Esophagus squamous epithelium (tissue), 5 donors: ENCODE results near the gene ANKRD1. TPM values are rescaled to one million over a fixed set of nuclear protein-coding genes. Genes with fewer than 3 reads are reported as not detected.
"Not testable (repeated sequence)": the region's sequence is repeated elsewhere in the genome, so short reads cannot be mapped to it uniquely, and the experiment has no call there.

Experiments used
- DNase-seq: peaks from one replicate; lab custom pipeline; 2025; lab: John Stamatoyannopoulos, UW
- H3K27ac ChIP-seq, 4 donors: fragments of 200-600 bp; sonication (generic); one replicate each; pipeline ENCODE4 v1.5.1; 2016 to 2019; ENCODE audit warnings: mild to moderate bottlenecking in 1 of 4
- H3K27me3 ChIP-seq, 4 donors: fragments of 200-600 bp; sonication (generic); 1 replicate in 3 of 4; 2 replicates in 1 of 4; pipeline versions ENCODE4 v1.5.1 to v1.6.0; 2017 to 2021; ENCODE audit warnings: antibody characterized with exemption in 1 of 4
- H3K36me3 ChIP-seq, 3 donors: fragments of 200-600 bp; sonication (generic); one replicate each; pipeline ENCODE4 v1.5.1; 2016 to 2019
- H3K4me1 ChIP-seq, 3 donors: fragments of 200-600 bp; sonication (generic); one replicate each; pipeline ENCODE4 v1.5.1; 2017 to 2019
- H3K4me3 ChIP-seq, 4 donors: fragments of 200-600 bp; sonication (generic); 1 replicate in 3 of 4; 2 replicates in 1 of 4; pipeline ENCODE4 v1.5.1; 2016 to 2019; ENCODE audit warnings: mild to moderate bottlenecking in 2 of 4, moderate library complexity in 1 of 4
- H3K9me3 ChIP-seq, 3 donors: fragments of 200-600 bp; sonication (generic); one replicate each; pipeline ENCODE4 v1.5.1; 2016 to 2019
- POLR2A ChIP-seq, 4 donors: fragments of 450-650 bp; IDR thresholded peaks; one replicate each; pipeline ENCODE4 v1.6.1; 2017; ENCODE audit warnings: antibody characterized with exemption in 4 of 4, mild to moderate bottlenecking in 4 of 4, moderate library complexity in 3 of 4
- WGBS, 2 donors: methylation state at CpG; one replicate each; pipeline ENCODE4 v1.1.5; 2018; 5-methylcytosine and 5-hydroxymethylcytosine counted together
- intact Hi-C: fragments of 100-400 bp; cut with DNase I; formaldehyde crosslinking; loops from one replicate; pipeline ENCODE4 v1.15.0; 2022
- total RNA-seq, 4 donors: library from RNA; depleted of rRNA; stranded (reverse); fragments of >200 nt; gene quantifications; one replicate each; pipeline ENCODE4 v1.1.0, GENCODE V29; 2016
- TF ChIP-seq, protein P1 (sequence below), 6 experiments: fragments of 450-650 bp in 4 of 6; fragments of 200-600 bp in 2 of 6; sonication (generic) in 2 of 6; IDR thresholded peaks; one replicate each; pipeline ENCODE4 v1.5.1; 2016 to 2019; ENCODE audit warnings: antibody characterized with exemption in 6 of 6, mild to moderate bottlenecking in 4 of 6, moderate library complexity in 4 of 6
- donor health status: DM: yes; HTN: yes; CAD: no.

The ANKRD1 gene
- total RNA-seq, 4 donors from 2014 or later = not detected

DNA sequence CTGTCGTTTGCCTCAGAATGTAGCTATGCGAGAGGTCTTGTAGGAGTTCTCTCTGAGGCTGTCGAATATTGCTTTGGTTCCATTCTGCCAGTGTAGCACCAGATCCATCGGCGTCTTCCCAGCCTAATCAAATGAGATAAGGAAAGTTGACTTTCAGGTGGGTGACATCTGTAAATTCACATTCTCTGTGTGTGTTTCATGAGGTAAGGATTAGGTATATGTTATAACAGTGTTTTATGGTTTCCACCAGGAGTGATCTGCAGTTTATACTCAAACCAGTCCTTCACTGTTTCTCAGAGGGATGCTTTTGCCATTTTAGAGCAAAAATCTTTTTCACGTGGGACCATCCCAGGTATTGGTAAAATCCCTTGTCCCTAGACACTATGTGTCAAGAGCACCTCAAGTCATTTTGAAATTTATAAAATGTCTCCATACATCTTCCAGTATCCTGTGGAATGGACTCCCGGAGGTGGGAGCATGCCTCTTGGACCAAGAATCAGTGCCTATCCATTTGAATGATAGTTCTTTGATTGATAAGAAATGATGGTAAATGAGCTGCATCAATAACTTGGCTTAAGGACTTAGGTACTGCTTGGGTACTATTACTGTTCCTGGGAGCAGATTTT lies 7.9 kb downstream of the ANKRD1 start:
- Histone ChIP-seq H3K27ac (peak overlapping the region in 2 of 4 donors; percentile 6 to 19), H3K36me3 (peaks cover 0 to 2% (median 0%) of the 10 kb centered on the region in 3 donors), H3K27me3 (no peaks in the 10 kb centered on the region), H3K4me3 (no peak overlapping the region), H3K9me3 (no peaks in the 10 kb centered on the region), H3K4me1 (peaks cover 0 to 16% (median 4%) of the 10 kb centered on the region in 3 donors)
- 80 to 94% methylated on average over 7 of the region's 7 CpGs for WGBS, 2 donors
- no peak for TF ChIP-seq POLR2A (IDR thresholded peaks at IDR 0.05)
- TF ChIP-seq, protein P1, sequence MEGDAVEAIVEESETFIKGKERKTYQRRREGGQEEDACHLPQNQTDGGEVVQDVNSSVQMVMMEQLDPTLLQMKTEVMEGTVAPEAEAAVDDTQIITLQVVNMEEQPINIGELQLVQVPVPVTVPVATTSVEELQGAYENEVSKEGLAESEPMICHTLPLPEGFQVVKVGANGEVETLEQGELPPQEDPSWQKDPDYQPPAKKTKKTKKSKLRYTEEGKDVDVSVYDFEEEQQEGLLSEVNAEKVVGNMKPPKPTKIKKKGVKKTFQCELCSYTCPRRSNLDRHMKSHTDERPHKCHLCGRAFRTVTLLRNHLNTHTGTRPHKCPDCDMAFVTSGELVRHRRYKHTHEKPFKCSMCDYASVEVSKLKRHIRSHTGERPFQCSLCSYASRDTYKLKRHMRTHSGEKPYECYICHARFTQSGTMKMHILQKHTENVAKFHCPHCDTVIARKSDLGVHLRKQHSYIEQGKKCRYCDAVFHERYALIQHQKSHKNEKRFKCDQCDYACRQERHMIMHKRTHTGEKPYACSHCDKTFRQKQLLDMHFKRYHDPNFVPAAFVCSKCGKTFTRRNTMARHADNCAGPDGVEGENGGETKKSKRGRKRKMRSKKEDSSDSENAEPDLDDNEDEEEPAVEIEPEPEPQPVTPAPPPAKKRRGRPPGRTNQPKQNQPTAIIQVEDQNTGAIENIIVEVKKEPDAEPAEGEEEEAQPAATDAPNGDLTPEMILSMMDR (IDR thresholded peaks at IDR 0.05) = no peak
- no peak for DNase-seq
- intact Hi-C loops = no loop called here

DNA sequence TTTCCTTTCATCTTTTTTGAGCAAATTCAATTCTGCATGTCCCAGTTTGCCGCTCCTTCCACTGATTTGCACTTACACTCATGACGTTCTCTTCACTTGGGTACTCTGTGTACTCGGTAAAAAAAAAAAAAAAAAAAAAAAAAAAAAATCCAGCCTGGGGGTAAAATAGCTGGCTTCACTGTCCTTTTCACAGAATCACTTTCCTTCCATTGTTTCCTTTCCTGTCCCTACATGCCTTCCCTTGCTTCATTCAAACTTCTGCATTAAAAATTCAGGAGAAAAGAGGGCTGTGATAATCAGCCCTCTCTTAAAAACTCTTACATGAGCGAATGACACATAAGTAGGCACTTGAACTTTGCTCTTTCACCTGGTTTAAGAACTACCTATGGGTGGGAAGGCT lies 8.7 kb downstream of the ANKRD1 start:
- intact Hi-C loops = no loop called here
- no peaks in the 10 kb centered on the region for H3K27me3 ChIP-seq
- H3K9me3 ChIP-seq = no peaks in the 10 kb centered on the region
- 26 to 32% methylated on average over 3 to 4 of the region's 4 CpGs for WGBS, 2 donors
- DNase-seq = no peak
- H3K4me1 ChIP-seq = peaks cover 0 to 16% (median 4%) of the 10 kb centered on the region in 3 donors
- no peak overlapping the region for H3K4me3 ChIP-seq
- H3K27ac ChIP-seq = peak overlapping the region in 2 of 4 donors; percentile 19 to 65
- no peak for TF ChIP-seq POLR2A (IDR thresholded peaks at IDR 0.05)
- TF ChIP-seq, protein P1 (IDR thresholded peaks at IDR 0.05) = no peak
- peaks cover 0 to 10% (median 0%) of the 10 kb centered on the region in 3 donors for H3K36me3 ChIP-seq

DNA sequence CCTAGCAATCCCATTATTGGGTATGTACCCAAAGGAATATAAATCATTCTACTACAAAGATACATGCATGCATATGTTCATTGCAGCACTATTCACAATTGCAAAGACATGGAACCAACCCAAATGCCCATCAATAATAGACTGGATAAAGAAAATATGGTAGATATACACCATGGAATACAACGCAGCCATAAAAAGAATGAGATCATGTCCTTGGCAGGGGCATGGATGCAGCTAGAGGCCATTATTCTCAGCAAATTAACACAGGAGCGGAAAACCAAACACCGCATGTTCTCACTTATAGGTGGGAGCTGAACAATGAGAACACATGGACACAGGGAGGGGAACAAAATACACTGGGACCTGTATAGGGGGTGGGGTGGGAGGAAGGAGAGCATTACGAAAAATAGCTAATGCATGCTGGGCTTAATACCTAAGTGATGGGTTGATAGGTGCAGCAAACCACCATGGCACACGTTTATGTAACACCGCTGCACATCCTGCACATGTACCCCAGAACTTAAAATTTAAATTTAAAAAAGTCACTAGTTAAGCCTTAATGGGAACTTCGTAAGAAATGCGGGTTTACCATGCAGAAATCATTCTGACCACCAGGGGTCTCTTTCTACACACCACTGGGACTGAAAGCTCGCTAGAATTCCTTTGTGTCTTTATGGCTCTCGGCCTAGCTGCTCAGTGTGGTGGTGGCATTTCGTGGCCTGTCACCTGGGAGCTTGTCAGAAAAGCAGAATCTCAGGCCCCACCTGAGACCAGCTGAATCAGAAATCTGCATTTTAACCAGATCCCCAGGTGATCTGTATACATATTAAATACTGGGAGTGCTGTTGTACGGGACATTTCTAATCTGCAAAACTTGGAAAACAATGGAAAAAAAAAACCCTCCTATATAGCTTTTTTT lies 9.5 kb downstream of the ANKRD1 start:
- Histone ChIP-seq H3K9me3 (no peaks in the 10 kb centered on the region), H3K27ac (peak overlapping the region in 3 of 4 donors; percentile 31 to 65 (median 51)), H3K4me1 (peaks cover 0 to 16% (median 4%) of the 10 kb centered on the region in 3 donors), H3K27me3 (no peaks in the 10 kb centered on the region), H3K36me3 (peaks cover 0 to 11% (median 0%) of the 10 kb centered on the region in 3 donors), H3K4me3 (no peak overlapping the region)
- TF ChIP-seq, protein P1 (IDR thresholded peaks at IDR 0.05) = peak; percentile 71 to 87 (median 82)
- TF ChIP-seq POLR2A (IDR thresholded peaks at IDR 0.05) = no peak
- 32 to 34% methylated on average over 12 of the region's 12 CpGs for WGBS, 2 donors
- no peak for DNase-seq
- intact Hi-C loops = no loop called here

DNA sequence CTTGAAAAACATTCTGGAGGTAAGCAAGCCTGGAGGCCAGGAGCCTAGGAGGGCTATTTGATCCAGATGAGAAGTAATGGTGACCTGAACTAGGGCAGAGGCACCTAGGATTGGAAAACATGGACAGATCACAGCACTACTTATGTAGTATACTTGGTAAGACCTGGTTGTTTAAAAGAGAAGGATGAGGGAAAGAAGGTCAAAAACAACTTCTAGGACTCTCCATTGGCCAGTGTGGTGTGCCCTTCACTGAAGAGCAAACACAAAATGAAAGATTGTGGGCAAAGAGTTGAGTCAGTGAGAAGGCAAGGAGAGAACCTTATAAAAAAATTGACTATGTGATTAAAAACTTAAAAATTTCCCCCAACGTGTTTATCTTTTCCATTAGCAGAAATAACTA lies 14.3 kb downstream of the ANKRD1 start:
- no peaks in the 10 kb centered on the region for H3K9me3 ChIP-seq
- WGBS, 2 donors = 87 to 88% methylated on average over 1 of the region's 1 CpG
- H3K4me1 ChIP-seq = peaks cover 0 to 3% (median 0%) of the 10 kb centered on the region in 3 donors
- no peak for TF ChIP-seq POLR2A (IDR thresholded peaks at IDR 0.05)
- TF ChIP-seq, protein P1 (IDR thresholded peaks at IDR 0.05) = no peak
- H3K27me3 ChIP-seq = no peaks in the 10 kb centered on the region
- intact Hi-C loops = no loop called here
- H3K4me3 ChIP-seq = no peak overlapping the region
- no peak overlapping the region for H3K27ac ChIP-seq
- DNase-seq = no peak
- peaks cover 0 to 50% (median 0%) of the 10 kb centered on the region in 3 donors for H3K36me3 ChIP-seq

DNA sequence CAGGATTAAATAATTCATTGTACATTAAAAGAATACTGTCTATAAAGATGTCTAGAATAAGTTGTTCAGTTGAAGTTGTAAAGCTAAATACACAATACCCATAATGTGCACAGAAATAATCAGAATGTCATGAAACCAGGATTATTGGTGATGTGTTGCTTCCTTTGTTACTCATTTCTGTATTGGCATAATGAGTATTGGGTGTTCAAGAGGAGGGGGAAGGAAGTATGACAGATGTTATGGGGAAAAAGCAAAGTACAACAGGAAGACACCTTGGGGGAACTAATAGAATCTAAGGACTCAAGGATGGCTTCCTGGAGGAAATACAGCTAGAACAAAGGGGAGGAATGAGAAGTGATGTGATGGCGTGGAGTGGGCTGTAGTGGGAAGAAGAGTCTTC lies 15.0 kb downstream of the ANKRD1 start:
- Histone ChIP-seq H3K36me3 (peaks cover 0 to 56% (median 0%) of the 10 kb centered on the region in 3 donors), H3K9me3 (no peaks in the 10 kb centered on the region), H3K4me1 (no peaks in the 10 kb centered on the region), H3K27me3 (no peaks in the 10 kb centered on the region), H3K27ac (no peak overlapping the region), H3K4me3 (no peak overlapping the region)
- no peak for DNase-seq
- intact Hi-C loops = no loop called here
- TF ChIP-seq POLR2A (IDR thresholded peaks at IDR 0.05) = no peak
- TF ChIP-seq, protein P1 (IDR thresholded peaks at IDR 0.05) = no peak
- WGBS, 2 donors = 77 to 80% methylated on average over 1 of the region's 1 CpG

DNA sequence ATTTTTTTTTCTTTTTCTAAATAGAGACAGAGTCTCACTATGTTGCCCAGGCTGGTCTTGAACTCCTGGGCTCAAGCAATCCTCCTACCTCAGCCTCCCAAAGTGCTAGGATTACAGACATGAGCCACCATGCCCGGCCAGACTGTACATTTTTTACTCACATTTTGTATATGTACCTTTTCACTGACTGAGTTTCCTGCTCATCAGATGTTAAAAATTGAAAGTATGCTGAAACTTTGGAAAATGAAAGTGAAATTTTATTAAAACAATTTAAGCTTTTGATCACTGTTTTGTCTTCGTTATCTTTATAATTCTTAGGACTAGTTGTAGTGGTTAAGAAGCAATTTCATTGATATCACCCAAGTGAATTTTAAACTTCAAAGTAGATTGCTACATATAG lies 24.0 kb downstream of the ANKRD1 start:
- H3K4me1 ChIP-seq, H3K27me3 ChIP-seq, intact Hi-C loops, H3K4me3 ChIP-seq, H3K27ac ChIP-seq, H3K9me3 ChIP-seq, DNase-seq: not testable (repeated sequence)
- H3K36me3 ChIP-seq = peaks cover 0 to 98% (median 9%) of the 10 kb centered on the region in 3 donors
- WGBS, 2 donors = 65 to 80% methylated on average over 2 of the region's 2 CpGs
